GM12872 (cell line): Measurements from ENCODE around the gene CHST8.

Source experiments
- TF ChIP-seq, protein P1 (sequence below): IDR thresholded peaks from 3 replicates; pipeline ENCODE4 v1.5.1; 2011; ENCODE audit warnings: low read depth, mild to moderate bottlenecking, low read length, moderate library complexity; ENCODE audit not compliant: insufficient read depth

The CHST8 gene

GRCh38 chr19:33804021-33804799, 182.5 kb downstream of the CHST8 start:
- TF ChIP-seq, protein P1, sequence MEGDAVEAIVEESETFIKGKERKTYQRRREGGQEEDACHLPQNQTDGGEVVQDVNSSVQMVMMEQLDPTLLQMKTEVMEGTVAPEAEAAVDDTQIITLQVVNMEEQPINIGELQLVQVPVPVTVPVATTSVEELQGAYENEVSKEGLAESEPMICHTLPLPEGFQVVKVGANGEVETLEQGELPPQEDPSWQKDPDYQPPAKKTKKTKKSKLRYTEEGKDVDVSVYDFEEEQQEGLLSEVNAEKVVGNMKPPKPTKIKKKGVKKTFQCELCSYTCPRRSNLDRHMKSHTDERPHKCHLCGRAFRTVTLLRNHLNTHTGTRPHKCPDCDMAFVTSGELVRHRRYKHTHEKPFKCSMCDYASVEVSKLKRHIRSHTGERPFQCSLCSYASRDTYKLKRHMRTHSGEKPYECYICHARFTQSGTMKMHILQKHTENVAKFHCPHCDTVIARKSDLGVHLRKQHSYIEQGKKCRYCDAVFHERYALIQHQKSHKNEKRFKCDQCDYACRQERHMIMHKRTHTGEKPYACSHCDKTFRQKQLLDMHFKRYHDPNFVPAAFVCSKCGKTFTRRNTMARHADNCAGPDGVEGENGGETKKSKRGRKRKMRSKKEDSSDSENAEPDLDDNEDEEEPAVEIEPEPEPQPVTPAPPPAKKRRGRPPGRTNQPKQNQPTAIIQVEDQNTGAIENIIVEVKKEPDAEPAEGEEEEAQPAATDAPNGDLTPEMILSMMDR, result no peak

- TF ChIP-seq, protein P1, result no peak
These were observed 183.6 kb downstream of the CHST8 start for GRCh38 chr19:33805313-33805712.

- TF ChIP-seq, protein P1, result no peak
These were observed 184.2 kb downstream of the CHST8 start for GRCh38 chr19:33805840-33806433.

DNA sequence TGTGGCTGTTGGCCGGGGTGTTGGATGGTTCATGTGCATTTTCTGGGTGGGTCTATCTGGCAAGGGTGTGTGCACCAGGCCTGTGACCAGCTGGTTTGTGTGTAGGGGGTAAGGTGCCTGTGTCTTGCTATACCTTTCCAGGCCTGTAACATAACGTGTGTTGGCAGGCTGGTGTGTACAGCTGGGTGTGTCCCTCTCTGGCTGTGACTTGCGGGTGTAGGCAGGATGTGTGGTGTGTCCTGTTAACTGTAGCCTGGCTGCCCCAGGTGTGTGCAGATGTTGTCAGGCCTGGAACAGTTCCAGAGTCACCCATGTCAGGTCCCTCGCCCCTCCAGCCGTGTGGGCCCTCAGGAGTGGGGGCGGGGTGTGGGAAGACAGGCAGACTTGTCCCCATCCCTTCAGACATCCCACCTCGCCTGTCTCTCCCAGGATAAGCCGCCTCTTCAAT, 184.7 kb downstream of the CHST8 start:
- TF ChIP-seq, protein P1, result no peak

DNA sequence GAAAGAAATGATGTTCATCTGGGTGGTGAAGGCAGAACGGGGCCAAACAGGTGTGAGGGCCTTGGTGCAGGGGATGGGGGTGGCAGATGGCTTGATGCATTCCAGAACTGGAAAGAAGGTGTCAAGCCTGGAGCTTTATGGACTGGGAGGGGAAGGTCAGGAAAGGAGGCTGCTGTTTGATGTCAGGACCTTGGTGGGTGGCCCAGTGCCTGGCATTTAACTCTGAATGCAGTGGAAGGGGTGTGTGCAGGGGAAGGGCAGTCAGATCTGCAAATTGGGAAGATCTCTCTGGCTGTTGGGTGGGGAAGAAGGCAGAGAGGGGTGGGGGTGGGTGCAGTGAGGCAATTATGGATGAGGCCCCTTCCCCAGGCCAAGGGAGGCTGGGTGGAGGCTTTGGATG, 186.6 kb downstream of the CHST8 start:
- TF ChIP-seq, protein P1, result no peak

DNA sequence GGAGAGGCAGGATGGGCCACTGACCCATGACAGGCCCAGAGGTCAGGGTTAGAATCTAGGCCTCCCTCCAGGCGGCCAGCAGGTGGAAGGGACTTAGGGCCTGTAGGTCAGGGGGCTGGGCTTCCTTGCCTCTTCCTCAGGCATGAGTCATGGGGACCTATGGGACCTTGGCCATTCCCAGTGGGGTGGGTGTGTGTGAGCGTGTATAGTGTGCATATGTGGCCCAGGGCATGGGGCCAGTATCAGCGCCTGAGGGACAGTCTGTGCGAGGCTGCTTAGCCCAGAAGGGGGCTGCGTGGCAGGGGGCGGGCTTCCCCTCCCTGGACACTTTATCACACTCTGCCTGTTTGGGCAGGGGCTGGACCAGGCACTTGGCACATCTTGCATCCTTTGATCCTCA, 188.2 kb downstream of the CHST8 start:
- TF ChIP-seq, protein P1, result no peak

GRCh38 chr19:33810821-33811220, 189.1 kb downstream of the CHST8 start:
- TF ChIP-seq, protein P1, result no peak
